Omental fat pad (tissue), 4 donors: ENCODE measurements around the gene ZNF438. TPM values are rescaled to one million over a fixed set of nuclear protein-coding genes. Genes with fewer than 3 reads are reported as not detected.

Experiments used
- ATAC-seq: fragments of 150-250 bp; one replicate; pipeline ENCODE4 v1.9.1; 2016; ENCODE audit warnings: mild to moderate bottlenecking, moderate library complexity; ENCODE audit not compliant: low FRiP score
- DNase-seq: peaks from one replicate; pipeline ENCODE4 v3.0.0-alpha.2; 2019; ENCODE audit warnings: low spot score
- total RNA-seq, 4 donors: library from RNA; depleted of rRNA; stranded (reverse); fragments of >200 nt; gene quantifications; one replicate each; pipeline ENCODE4 v1.1.0, GENCODE V29; 2016
- TF ChIP-seq, protein P1 (sequence below), 3 donors: fragments of 450-650 bp; IDR thresholded peaks; one replicate each; pipeline ENCODE4 v1.5.1; 2016 to 2017; ENCODE audit warnings: antibody characterized with exemption in 3 of 3, mild to moderate bottlenecking in 3 of 3, moderate library complexity in 2 of 3

The ZNF438 gene
- total RNA-seq, 4 donors from 2014 or later: 8.9 to 22.9 (median 12.3) TPM

DNA sequence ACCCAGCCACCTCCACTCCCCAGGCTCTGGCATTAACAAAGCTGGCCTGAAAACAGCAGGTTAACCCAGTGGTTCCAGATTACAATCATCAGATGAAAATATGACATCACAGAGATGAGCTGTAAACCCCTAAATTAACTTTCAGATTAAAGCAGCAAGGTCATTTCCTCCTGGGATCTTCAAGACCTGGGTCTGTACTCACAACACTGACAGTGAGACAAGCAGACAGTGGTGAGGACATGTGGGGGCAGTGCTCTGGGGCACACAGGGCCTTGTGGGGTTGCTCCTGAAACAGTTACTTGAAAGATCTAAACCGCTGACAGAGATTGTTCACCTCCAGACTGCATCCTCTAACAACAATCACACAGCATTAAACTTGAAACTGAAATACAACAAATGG, 134.1 kb downstream of the ZNF438 start:
- ATAC-seq (no peak), DNase-seq (no peak)
- TF ChIP-seq, protein P1, sequence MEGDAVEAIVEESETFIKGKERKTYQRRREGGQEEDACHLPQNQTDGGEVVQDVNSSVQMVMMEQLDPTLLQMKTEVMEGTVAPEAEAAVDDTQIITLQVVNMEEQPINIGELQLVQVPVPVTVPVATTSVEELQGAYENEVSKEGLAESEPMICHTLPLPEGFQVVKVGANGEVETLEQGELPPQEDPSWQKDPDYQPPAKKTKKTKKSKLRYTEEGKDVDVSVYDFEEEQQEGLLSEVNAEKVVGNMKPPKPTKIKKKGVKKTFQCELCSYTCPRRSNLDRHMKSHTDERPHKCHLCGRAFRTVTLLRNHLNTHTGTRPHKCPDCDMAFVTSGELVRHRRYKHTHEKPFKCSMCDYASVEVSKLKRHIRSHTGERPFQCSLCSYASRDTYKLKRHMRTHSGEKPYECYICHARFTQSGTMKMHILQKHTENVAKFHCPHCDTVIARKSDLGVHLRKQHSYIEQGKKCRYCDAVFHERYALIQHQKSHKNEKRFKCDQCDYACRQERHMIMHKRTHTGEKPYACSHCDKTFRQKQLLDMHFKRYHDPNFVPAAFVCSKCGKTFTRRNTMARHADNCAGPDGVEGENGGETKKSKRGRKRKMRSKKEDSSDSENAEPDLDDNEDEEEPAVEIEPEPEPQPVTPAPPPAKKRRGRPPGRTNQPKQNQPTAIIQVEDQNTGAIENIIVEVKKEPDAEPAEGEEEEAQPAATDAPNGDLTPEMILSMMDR (IDR thresholded peaks at IDR 0.05): no peak

DNA sequence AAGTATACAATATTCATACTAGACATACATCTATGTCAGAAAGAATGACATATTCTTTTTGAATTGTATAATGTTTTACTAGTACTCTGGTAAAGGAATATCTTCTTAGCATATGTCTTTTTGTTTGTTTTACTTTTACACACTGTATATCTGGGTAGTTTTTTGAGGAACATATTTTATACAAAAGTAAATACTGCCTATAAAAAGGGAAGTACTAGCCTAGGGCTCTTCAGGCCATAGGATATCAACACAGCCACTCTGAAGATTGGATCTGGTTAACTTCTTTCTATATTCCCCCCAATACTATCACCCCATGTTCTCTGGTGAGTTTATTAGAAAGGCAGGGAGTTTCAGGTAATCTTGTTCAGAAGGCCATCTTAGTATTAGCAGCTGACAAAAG, 134.6 kb downstream of the ZNF438 start:
- DNase-seq: no peak
- ATAC-seq: no peak
- TF ChIP-seq, protein P1 (IDR thresholded peaks at IDR 0.05): no peak

DNA sequence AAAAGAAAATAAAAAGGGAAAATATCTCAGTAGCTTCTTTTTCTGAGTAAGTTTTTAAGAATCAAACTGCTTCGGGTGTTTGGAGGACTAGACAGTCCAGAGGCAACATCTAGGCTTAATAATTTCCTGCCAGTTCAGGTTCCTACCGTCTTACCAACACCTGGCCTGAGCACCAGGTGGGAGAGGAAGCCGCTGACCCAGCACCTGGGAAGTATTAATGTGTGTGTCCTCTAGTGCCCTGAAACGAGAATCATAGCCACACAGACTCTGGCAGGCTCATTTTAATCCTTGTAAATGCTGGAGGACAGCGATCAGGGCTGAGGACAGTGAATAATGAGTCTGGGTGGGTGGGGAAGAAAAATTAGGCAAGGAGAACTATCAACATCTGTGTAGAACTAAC, 137.4 kb downstream of the ZNF438 start:
- ATAC-seq (no peak), DNase-seq (no peak)
- TF ChIP-seq, protein P1 (IDR thresholded peaks at IDR 0.05): no peak

DNA sequence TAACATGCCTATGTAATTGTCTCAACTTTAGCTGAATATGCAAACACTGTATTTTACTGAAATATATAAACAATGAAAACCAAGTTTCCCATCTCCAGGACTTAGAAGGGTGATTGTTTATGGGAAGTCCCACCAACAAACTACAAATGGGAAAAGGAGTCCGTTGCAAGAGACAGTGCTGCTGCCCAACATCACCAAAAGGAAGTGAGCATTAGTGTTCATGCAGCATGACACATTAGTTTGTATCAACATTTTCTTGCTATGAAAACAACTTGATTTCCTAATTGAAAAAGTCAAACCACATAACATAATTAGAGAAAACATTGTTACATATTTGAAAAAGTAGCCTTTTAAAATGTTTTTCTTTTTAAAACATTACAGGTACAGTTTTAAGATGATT, 138.5 kb downstream of the ZNF438 start:
- TF ChIP-seq, protein P1 (IDR thresholded peaks at IDR 0.05): no peak
- DNase-seq: no peak
- ATAC-seq: no peak

DNA sequence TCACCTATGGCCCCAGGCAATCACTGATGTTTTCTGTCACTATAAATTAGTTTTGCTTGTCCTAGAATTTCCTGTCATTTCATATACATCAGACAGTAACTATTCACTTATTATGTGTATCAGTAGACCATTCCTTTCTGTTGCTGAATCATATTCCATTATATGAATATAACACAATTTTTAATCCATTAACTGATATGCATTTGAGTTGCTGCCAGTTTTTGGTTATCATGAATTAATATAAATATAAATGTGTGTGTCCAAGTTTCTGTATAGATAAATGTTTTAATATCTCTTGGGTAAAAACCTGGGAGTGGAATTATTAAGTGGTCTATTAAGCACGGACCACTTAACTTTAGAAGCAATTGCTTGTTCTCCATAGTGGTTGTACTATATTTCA, 143.8 kb downstream of the ZNF438 start:
- TF ChIP-seq, protein P1 (IDR thresholded peaks at IDR 0.05): no peak
- DNase-seq: no peak
- ATAC-seq: no peak

DNA sequence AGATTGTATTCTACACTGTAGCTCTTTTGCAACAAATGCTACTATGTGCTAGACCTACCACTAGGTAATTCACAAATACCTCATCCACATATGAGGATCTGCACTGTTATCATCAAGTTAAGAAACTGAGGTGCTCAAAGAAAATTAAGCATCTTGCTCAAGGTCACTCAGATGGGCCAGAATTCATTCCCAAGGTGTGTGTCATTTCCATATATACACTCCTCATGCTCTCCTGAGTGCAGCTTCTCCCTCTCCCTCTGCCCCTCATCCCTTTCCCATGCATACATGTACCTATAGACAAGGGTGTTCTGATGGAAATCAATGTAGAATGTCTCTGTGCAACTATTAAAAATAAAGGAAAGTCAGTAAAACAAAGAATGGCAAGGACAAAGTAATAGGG, 146.2 kb downstream of the ZNF438 start:
- TF ChIP-seq, protein P1 (IDR thresholded peaks at IDR 0.05): no peak
- ATAC-seq (no peak), DNase-seq (no peak)

DNA sequence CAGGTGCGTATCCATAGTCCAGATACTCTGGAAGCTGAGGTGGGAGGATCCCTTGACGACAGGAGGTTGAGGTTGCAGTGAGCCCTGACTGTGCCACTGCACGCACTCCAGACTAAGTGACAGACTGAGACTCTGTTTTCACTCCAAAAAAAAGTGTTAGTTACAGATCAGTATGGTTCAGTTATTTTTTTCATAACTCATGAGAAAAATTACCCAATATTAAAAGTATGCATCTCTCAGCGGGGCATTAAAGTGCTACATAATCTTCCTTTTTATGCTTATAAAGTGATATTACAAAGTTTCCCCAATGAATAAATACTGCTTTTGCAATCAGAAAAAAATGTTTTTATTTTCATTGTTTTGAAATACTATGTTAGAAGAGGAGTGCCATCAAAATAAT, 147.9 kb downstream of the ZNF438 start:
- TF ChIP-seq, protein P1 (IDR thresholded peaks at IDR 0.05): no peak
- DNase-seq (no peak), ATAC-seq (no peak)
